GM19240 (cell line): Measurements from ENCODE around the gene CYP2C8.
"Not testable (repeated sequence)": the region's sequence is repeated elsewhere in the genome, so short reads cannot be mapped to it uniquely, and the experiment has no call there.

Source experiments
- DNase-seq: peaks from one replicate; pipeline ENCODE4 v3.0.0; 2011; ENCODE audit warnings: low spot score; ENCODE audit not compliant: insufficient read length

Gene CYP2C8

DNA sequence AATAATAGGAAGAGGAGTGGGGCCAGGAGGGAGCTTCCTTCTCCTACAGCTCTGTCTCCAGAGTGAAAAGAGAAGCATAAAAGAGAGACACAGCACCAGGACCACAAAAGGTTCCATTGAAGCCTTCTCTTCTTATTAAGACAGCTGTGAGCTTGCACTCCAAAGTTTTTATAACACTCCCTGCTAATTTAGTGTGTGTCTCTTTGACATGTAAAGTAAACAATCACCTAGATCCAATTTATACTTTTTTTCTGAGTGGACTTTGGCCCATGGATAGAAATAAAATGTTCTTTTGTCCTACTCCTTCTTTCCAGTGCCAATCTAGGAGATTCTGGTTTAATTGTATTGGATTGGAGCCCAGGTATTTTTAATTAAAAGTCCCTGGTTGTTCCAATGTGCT, at the start of gene CYP2C8:
CYP2C8 (minus strand) TSS at position 212 of the 400 bp plus-strand sequence; CDS start at position 117, 95 bp downstream.
- DNase-seq, result no peak

DNA sequence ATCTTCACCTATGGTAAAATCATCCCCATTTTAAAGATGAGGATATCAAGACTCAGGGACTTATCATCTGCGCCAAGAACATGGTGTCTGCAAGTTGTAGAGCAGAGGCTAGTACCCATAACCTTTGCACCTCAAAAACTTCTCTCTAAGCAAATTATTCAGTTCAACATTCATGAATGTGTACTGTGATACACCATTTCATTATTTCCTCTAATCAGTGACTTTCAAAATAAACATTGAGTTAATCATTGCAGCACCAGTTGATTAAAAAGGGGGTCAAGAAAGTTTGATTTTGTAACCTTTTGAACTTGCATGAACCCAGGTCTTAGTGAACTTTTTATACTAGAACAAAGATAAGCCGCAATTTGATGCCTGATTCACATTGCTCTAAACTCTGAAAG, 47.6 kb upstream of the CYP2C8 start:
- DNase-seq, result no peak

DNA sequence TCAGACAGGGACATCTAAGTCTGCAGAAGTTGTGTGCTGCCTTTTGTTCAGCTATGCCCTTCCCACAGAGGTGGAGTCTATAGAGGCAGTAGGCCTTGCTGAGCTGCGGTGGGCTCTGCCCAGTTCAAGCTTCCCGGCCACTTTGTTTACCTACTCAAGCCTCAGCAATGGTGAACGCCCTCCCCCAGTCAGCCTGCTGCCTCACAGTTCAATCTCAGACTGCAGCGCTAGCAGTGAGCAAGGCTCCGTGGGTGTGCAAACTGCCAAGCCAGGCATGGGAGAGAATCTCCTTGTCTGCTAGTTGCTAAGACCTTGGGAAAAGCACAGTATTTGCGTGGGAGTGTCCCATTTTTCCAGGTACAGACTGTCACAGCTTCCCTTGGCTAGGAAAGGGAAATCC, 41.5 kb upstream of the CYP2C8 start:
- not testable (repeated sequence) for DNase-seq

DNA sequence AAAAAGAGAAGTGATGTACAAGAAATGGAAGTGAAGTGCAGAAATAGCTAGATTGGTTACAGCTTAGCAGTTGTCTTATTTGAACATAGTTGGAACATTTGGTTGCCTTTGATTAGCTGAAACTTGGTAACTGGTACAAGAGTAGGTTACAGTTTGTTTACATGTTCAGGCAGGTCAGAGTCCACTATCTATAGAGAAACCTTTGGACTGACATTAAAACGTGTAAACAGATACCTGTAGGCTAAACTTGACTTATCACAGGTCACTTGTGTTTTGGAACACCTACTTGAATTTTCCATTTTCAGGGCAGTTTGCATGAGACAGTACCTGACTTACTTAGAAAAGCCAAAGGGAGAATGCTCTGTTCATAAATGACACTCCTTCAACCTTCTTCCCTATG, 28.5 kb upstream of the CYP2C8 start:
- no peak for DNase-seq

DNA sequence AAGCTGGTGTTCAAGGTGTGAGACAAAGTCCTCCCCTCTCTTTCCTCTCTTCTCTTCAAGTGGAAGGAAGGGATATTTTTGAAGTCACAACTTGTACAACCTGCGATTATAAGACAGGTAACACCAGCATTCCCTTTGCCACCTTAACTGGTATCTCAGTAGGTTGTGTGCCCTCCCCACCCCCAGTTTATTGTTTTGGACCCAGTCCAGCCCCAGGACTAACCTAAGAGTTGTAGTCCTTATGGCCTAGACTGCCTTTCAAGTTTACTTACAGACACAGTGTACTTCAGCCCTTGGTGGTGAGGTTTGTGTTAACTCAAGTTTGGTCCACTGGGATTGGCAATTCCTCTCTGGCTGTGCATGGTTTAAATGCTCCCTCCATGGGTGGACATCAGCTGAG, 26.8 kb upstream of the CYP2C8 start:
- no peak for DNase-seq

DNA sequence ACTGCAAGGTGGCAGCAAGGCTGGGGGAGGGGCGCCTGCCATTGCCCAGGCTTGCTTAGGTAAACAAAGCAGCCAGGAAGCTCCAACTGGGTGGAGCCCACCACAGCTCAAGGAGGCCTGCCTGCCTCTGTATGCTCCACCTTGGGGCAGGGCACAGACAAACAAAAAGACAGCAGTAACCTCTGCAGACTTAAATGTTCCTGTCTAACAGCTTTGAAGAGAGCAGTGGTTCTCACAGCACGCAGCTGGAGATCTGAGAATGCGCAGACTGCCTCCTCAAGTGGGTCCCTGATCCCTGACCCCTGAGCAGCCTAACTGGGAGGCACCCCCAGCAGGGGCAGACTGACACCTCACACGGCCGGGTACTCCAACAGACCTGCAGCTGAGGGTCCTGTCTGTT, 10.3 kb upstream of the CYP2C8 start:
- DNase-seq, result not testable (repeated sequence)

DNA sequence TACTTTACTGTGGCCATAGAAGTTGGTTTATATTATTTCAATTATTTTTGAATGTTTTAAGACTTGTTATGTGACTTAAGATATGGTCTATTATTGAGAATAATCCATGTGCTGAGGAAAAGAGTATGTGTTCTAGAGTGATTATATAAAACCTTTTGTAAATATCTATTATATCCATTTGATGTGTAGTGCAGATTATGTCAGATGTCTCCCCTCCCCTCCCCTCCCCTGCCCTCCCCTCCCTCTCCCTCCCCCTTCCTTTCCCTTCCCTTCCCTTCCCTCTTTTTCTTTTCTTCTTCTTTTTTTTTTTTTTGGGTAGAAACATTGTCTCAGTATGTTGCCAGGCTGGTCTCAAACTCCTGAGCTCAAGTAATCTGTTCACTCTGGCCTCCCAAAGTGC, 8.3 kb upstream of the CYP2C8 start:
- DNase-seq, result no peak

DNA sequence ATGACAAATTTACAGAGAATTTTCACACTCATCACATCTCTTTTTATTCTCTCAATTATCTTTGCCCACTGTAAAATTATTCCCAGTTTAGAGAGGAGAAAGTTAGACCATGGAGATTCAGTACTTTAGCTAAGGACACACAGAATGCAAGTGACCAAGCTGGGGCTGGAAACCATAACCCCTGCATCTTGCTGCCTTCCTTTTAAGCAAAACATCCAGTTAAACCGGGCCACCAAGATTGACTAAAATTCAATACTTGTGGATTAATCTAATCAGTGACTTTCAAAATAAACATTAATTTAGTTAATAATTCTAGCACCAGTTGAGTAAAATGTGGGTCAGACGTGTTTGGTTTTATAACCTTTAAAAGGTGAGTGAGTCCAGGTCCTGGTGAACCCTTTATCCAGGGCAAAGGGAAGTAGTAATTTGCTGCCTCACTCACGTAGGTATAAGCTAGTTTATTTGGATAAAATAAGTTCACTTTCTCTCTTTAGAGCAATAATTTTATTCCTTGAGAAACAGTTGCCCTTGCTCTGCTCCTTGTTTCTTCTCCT, 1.9 kb upstream of the CYP2C8 start:
- no peak for DNase-seq

DNA sequence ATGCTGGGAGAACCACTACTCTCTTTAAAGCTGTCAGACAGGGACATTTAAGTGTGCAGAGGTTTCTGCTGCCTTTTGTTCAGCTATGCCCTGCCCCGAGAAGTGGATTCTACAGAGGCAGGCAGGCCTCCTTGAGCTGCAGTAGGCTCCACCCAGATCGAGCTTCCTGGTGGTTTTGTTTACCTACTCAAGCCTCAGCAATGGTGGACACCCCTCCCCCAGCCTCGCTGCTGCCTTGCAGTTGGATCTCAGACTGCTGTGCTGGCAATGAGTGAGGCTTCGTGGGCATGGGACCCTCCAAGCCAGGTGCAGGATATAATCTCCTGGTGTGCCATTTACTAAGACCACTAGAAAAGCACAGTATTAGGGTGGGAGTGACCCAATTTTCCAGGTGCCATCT, 5.2 kb downstream of the CYP2C8 start:
- not testable (repeated sequence) for DNase-seq

DNA sequence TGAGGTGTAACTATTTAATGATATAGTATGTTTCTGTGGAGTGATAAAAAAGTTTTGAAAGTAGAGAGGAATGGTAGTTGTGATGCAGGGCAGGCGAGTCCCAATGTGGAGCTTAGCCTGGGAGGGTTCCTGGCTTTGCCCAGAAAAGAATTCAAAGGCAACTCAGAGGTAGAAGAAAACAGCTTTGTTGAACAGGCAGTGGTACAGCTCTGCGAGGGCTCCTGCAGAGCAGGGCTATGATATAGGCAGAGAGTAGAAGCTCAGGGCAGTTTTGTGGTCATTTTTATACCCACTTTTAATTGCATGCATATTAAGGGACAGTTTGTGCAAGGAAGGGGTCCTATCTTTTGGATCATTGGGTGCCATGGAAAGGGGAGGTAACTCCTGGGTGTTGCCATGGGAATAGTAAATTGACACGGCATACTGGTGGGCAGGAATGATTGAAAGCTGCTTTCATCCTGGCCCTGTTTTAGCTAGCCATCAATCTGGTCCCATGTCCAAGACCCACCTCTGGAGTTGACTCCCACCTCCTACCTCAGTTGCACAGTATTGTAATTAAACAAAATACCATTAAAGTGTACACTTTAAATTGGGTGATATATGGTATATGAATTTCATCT, 12.4 kb downstream of the CYP2C8 start:
- DNase-seq, result no peak

DNA sequence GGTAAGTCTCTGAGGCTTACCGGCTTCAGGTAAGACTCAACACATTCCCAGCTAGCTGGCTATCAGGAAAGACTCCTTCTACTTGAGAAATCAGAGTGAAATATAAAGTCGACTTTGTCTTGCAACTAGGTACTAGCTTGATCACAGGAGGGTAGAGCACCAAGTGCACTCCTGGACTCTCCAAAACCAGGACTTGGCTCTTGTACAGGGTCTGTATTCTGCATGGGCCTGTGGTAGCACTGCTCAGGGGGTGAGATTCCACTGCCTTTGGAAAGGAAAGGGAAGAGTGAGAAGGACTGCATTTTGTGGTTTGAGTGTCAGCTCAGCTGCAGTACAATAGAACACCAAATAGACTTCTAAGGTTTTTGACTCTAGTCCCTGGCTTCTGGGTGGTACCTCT, 19.4 kb downstream of the CYP2C8 start:
- DNase-seq, result no peak

DNA sequence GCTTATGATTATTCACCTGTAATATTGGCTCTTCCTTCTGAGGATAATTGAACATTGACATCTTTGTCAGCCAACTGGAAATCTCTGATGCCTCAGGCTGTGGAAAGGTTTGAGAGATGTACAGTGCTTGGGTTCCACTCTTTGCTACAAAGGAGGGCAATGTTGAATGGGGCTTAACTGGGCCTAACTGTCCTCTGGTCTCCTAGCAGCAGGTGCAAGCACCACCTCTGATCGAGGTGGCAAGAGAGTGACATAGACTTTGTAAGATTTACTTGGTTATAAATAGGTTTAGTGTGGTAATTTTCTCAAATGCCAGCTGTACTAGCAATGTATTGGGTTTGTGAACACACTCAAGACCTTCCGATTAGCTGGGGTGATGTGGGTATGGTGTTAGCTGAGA, 21.1 kb downstream of the CYP2C8 start:
- DNase-seq, result no peak

DNA sequence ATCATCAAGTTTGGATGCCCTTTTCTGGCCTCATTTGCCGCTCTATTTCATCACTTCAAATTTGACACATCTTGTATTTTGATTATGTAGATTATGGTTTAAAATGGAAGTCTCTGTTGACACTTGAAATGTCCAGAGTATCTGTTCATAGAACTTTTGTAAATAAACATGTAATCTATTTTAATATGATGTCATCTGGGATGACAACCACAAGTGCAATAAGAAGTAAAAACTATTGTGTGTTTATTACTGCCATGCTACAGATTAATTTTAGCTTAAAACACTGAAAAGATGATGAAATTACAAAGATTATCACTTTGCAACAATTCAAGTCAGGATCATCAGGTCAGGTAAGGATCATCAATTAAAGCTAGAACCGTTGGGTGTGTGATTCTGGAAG, 30.0 kb downstream of the CYP2C8 start:
- DNase-seq, result no peak

DNA sequence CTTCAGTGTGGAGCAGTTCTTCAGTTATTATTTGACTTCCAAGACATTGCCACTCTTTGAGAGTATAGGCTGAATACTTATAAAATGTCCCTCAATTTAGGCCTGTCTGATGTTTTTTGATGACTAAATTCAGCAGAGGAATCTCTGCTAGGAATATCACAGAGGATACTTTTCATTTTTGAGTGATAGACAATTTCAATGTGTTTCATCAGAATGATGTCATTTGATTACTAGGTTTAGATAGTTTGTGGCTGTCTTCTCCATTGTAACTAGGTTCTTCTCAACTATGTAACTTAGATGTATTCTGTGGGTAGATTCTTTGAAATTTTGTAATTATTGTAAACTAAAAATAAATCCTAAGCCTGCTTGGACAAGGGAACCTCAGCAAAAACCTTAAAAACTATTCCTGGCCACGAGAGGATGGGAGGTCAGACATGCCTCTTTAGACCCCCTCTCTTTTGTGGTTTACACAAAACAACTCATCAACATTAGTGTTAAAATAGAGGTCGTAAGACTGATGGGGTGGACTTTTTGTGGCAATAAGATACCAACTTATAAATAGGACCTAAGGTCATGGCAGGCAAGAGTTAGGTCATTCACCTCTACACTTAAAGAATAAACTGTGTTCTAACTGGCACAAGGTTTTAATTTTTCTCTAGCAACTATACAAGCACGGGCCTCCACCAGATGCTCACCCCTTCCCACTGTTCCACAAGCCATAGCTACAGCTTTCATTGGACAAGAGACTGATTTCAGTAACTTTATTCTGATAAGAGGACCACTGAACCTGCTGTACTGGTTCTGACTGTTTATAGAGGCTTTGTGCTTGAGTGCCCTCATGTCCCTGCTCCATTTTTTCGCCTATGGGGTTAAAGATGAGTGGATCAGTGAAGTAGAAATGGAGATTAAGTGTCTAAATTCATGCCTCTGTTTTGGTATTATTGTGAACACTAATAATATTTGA, 33.7 kb downstream of the CYP2C8 start:
- DNase-seq, result no peak

DNA sequence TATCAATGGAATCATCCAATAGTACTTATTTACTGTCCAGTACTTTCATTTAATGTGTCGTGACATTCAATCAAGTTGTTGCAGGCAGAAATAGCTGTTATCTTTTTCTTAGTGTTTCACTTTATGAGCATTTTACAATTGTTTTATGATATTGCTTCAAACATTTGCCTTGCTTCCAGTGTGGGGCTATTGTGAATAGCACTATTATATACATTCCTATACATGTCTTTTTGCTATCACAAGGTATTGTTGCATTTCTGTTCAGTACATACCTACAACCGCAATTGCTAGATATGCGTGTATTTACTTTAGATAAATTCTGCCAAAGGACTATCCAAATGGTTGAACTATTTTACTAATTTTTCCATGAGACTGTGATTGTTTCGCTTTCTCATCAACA, 34.9 kb downstream of the CYP2C8 start:
- DNase-seq, result no peak

DNA sequence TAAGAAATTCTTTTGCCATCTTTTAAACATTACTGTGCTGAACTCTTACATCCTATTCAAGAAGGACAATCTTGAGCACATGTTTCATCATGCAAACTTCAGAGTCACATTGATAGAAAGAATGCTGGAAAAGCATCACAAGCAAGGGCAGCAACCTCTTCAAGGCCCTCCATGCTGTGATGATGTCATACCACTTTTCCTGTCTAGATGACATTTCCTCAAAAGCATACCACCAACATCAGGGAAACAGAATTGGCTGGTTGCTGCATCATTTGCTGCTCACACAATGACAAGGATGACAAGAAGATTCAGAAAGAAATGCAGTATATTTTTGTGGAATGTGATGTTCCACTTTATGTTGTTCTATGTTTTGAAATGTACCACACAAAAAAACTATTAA, 37.6 kb downstream of the CYP2C8 start:
- no peak for DNase-seq

DNA sequence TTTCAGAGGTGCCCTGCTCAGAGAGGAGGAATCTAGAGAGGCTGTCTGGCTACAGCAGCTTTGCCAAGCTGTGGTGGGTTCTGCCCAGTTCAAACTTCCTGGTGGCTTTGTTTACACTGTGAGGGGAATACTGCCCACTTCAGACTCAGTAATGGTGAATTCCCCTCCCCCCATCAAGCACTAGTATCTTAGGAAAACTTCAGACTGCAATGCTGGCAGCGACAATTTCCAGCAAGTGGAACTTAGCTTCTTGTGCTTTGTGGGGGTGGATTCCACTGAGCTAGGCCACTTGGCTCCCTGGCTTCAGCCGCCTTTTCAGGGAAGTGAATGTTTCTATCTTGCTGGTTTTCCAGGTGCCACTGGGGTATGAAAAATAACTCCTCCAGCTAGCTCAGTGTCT, 42.8 kb downstream of the CYP2C8 start:
- DNase-seq, result no peak

DNA sequence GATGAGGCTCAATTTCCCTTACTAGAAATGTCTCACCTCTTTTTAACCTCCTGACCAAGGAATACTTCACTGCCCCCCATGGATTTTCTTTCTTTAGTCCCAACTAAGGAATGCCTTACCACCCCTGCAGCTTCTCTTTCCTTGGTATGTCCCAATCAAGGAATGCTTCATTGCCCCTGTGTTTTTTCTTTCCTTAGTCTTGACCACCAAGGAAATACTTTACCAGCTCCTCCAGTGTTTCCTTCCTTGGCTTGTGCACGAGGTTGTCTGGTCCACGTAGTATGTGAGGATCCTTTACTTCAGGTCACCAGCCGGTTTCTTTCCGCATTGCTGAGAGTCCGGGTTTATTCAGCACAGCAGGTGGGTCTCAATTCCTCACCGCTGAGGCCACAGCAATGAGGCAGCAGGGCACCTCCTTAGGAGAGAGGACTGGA, 71.5 kb downstream of the CYP2C8 start:
- no peak for DNase-seq

DNA sequence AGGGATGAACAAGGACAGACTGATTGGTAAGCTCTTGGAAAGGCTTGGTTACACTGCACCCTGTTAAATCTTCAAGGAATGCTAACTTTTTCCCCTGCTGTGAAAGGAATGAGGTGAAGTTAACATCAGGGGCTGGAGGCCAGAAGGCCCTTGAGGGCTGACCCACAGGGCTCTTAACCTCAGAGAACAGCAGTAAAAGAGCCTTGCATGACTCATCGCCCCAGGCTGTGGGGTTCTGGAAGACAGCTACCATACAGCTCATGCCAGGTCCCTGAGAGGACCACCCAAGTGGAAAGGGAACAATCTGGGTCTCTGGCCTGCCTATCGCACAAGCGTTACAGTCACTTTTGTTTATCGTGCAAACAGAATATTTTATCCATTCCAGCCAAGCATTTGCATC, 76.5 kb downstream of the CYP2C8 start:
- DNase-seq, result no peak

DNA sequence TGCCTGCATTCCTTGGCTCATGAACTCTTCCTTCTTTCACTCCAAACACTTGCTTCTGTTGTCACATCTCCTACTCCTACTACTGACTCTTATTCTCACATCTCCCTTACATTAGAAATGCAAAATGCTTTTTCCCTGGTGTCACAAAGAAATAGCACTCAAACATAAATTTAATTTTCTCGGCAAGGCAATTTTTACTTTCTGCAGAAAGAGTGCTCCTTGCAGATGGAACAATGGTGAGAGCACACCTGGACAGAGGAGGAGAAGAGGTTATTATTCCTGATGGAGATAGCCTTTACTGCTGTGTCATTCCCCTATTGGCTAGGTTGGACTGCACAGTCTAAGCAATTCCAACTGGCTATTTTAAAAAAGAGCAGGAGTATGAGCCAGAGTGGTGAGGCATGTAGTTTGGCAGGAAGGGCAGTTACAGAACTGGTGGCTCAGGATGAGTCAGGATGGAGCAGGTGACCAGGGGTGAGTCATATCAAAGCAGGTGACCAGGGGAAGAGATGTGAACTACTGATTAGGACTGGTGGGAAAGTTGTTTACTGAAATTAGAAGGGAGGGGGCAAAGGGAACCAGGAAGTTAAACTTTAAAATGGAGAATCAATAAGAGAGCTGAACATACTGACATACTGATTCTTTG, 77.9 kb downstream of the CYP2C8 start:
- no peak for DNase-seq

DNA sequence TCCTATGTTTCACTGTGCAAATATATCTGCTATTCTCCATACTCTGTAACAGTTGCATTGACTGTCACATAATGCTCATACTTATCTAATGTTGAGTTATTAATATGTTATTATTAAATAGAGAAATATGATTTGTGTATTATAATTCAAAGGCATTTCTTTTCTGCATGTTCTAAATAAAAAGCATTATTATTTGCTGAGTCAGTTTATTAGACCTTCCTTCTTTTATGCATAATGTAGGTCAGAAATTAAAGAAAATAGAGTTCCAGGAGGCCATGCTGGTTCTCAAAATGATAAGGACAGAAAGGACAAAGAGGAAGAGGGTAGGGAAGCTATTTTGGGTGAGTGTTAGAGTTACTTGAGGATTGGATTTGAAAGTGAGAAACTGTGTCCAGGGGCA, 80.1 kb downstream of the CYP2C8 start:
- DNase-seq, result no peak
